Measurements from ENCODE around the gene ENPP4.
"Not testable (repeated sequence)": the region's sequence is repeated elsewhere in the genome, so short reads cannot be mapped to it uniquely, and the experiment has no call there.

Gene ENPP4, protein sequence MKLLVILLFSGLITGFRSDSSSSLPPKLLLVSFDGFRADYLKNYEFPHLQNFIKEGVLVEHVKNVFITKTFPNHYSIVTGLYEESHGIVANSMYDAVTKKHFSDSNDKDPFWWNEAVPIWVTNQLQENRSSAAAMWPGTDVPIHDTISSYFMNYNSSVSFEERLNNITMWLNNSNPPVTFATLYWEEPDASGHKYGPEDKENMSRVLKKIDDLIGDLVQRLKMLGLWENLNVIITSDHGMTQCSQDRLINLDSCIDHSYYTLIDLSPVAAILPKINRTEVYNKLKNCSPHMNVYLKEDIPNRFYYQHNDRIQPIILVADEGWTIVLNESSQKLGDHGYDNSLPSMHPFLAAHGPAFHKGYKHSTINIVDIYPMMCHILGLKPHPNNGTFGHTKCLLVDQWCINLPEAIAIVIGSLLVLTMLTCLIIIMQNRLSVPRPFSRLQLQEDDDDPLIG

DNA sequence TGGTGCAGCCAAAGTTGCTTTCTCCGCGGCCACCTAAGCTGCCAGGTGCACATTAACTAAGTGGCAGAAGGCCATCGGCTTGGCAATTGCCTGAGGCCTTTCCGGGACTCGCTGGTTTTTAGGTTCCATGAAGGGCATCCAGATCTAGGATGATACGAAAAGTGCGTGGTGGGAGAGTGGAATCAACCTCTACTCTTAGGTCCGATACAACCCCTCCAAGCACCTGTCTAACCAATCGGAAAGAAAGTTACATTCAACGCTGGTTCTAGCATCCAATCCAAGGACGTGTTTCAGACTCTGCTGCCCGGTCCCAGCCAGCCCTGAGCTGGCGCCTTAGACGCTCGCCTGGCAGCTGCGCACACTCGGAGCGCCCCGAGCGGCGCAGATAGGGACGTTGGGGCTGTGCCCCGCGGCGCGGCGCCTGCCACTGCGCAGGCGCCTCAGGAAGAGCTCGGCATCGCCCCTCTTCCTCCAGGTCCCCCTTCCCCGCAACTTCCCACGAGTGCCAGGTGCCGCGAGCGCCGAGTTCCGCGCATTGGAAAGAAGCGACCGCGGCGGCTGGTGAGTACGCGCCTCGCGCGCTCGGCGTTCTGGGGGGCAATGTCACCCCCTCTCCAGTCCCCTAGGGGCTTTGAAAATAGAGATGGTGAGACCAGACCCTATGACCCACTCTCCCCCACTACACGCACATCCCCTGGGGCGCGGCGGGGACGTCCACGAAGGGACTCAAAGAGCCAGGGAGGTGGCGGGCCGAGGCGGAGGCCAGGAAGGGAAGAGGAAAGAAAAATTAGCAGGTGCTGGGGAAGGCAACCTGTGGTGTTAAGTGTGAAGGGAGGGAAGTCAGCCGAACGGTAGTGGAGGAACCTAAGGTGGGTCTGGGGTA, at the start of gene ENPP4:
ENPP4 (plus strand) TSS at position 361 of the 883 bp plus-strand sequence. CDS start 9,595 bp downstream, outside the sequence.
- peak within 1 kb of the TSS; percentile 89 for H3K4me3 ChIP-seq (ENCODE audit: low read length)
- no peaks in the 10 kb centered on the region for H3K9me3 ChIP-seq (ENCODE audit: control insufficient read depth, low read depth, low read length)
- H3K36me3 ChIP-seq (ENCODE audit: control insufficient read depth, low read depth, low read length), result no peaks in the 10 kb centered on the region
- no peaks in the 10 kb centered on the region for H3K4me1 ChIP-seq (ENCODE audit: control insufficient read depth, low read depth, low read length)
- peaks cover 18% of the 10 kb centered on the region for H3K27me3 ChIP-seq (ENCODE audit: control insufficient read depth, insufficient read depth, low read length)
- no peak within 1 kb of the TSS for H3K27ac ChIP-seq (ENCODE audit: low read length)
- peak within 1 kb of the TSS; percentile 48 for H3K9ac ChIP-seq (ENCODE audit: low read length)

DNA sequence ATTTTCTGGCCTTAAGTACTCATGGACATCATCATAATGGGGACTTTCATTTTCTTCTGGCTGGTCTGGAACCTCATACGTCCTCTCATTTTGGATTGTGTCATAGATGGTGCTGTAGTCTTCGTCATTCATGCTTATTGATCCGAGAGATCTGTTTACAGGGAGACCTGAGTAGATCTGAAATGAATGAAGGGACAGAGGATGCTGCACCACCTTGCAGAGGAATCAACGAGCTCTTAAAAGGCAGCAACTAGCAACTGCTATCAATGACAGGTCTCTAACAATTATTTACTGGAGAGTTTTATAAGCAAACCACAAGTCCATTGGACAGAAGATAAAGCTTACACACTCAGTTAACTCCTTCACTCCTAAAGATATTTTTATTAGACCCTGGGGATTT, 49.7 kb upstream of the ENPP4 start:
- no peaks in the 10 kb centered on the region for H3K9me3 ChIP-seq (ENCODE audit: control insufficient read depth, low read depth, low read length)

DNA sequence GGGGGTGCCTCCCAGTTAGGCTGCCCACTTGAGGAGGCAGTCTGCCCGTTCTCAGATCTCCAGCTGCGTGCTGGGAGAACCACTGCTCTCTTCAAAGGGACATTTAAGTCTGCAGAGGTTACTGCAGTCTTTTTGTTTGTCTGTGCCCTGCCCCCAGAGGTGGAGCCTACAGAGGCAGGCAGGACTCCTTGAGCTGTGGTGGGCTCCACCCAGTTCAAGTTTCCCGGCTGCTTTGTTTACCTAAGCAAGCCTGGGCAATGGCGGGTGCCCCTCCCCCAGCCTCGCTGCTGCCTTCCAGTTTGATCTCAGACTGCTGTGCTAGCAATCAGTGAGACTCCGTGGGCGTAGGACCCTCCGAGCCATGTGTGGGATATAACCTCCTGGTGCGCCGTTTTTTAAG, 44.1 kb upstream of the ENPP4 start:
- H3K4me3 ChIP-seq (ENCODE audit: low read length); H3K4me1 ChIP-seq (ENCODE audit: control insufficient read depth, low read depth, low read length); H3K36me3 ChIP-seq (ENCODE audit: control insufficient read depth, low read depth, low read length); H3K9me3 ChIP-seq (ENCODE audit: control insufficient read depth, low read depth, low read length); H3K9ac ChIP-seq (ENCODE audit: low read length); H3K27me3 ChIP-seq (ENCODE audit: control insufficient read depth, insufficient read depth, low read length); H3K27ac ChIP-seq (ENCODE audit: low read length): not testable (repeated sequence)

More for the DNA sequence above, 49.7 kb upstream of the ENPP4 start:
- H3K4me1 ChIP-seq (ENCODE audit: control insufficient read depth, low read depth, low read length), result no peaks in the 10 kb centered on the region
- H3K36me3 ChIP-seq (ENCODE audit: control insufficient read depth, low read depth, low read length), result no peaks in the 10 kb centered on the region
- H3K27ac ChIP-seq (ENCODE audit: low read length), result no peak overlapping the region
- no peak overlapping the region for H3K9ac ChIP-seq (ENCODE audit: low read length)
- H3K27me3 ChIP-seq (ENCODE audit: control insufficient read depth, insufficient read depth, low read length), result no peaks in the 10 kb centered on the region
- H3K4me3 ChIP-seq (ENCODE audit: low read length), result no peak overlapping the region

DNA sequence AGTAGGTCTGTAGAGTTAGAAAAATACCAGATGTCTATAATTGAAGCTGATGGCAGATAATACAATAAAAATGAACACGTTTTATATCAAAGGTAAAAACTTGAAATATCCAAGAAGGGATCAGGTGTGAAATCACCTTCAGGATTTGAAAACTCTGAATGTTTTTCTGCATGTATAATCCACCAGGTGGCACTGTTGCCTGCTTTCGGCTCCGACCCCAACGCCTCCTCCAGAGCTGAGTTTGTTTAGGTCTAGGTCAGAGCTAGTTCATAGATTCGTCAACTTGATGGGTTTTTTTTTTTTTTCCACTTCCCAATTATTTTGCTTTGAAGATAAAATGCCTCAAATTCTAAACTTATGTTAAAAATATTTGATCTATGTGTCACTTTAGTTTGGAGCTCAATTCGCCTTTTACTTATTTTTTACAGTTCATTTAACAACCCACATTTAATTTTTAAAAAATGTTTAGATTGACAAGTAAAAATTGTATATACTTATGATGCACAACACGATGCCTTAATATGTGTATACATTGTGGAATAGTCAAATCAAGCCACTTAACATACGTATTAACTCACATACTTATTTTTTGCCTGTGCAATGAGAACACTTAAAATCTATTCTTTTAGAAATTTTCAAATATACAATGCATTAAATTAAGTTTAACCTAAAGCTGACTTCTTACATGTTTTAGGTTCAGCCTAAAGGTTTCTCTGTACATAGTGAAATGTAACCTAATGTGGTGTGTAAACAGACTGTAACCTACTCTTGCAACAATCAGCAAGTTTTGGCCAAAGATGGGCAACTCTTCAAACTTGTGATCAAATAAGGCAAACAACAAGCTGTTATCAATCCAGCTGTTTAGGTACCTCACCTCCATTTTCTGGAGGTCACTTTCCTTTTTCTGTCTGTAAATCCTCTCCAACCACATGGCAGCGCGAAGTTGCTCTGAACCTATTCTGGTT, 39.4 kb upstream of the ENPP4 start:
- Histone ChIP-seq H3K9me3 (ENCODE audit: control insufficient read depth, low read depth, low read length) (no peaks in the 10 kb centered on the region), H3K27me3 (ENCODE audit: control insufficient read depth, insufficient read depth, low read length) (no peaks in the 10 kb centered on the region), H3K9ac (ENCODE audit: low read length) (no peak overlapping the region), H3K36me3 (ENCODE audit: control insufficient read depth, low read depth, low read length) (no peaks in the 10 kb centered on the region), H3K27ac (ENCODE audit: low read length) (no peak overlapping the region), H3K4me3 (ENCODE audit: low read length) (no peak overlapping the region), H3K4me1 (ENCODE audit: control insufficient read depth, low read depth, low read length) (no peaks in the 10 kb centered on the region)

DNA sequence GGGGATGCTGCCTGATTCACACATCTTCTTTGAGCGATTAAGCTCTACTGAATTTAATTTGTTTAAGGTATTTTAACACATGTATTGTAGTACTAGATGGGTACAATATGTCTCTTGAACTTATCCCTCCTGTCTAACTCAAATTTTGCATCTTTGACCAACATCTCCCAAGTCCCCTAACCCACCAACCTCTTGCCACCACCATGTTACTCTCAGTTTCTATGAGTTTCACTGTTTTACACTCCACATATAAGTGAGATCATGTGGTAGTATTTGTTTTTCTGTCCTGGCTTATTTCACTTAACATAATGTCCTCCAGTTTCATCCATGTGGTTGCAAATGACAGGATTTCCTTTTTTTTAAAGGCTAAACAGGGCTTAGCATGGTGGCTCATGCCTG, 38.7 kb upstream of the ENPP4 start:
- Histone ChIP-seq H3K36me3 (ENCODE audit: control insufficient read depth, low read depth, low read length) (no peaks in the 10 kb centered on the region), H3K4me3 (ENCODE audit: low read length) (no peak overlapping the region), H3K9ac (ENCODE audit: low read length) (no peak overlapping the region), H3K27ac (ENCODE audit: low read length) (no peak overlapping the region), H3K9me3 (ENCODE audit: control insufficient read depth, low read depth, low read length) (no peaks in the 10 kb centered on the region), H3K4me1 (ENCODE audit: control insufficient read depth, low read depth, low read length) (no peaks in the 10 kb centered on the region), H3K27me3 (ENCODE audit: control insufficient read depth, insufficient read depth, low read length) (no peaks in the 10 kb centered on the region)

DNA sequence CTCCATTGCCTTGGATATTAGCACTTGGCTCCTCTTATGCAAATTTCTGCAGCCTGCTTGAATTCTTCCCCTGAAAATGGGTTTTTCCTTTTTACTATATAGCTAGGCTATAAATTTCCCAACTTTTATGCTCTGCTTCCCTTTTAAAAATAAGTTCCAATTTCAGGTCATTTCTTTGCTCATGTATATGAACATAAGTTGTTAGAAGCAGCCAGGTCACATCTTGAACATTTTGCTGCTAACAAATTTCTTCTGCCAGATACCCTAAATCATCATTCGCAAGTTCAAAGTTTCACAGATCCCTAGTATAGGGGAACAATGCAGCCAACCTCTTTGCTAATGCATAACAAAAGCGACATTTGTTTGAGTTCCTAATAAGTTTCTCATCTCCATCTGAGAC, 34.5 kb upstream of the ENPP4 start:
- no peak overlapping the region for H3K4me3 ChIP-seq (ENCODE audit: low read length)
- H3K36me3 ChIP-seq (ENCODE audit: control insufficient read depth, low read depth, low read length), result no peaks in the 10 kb centered on the region
- H3K4me1 ChIP-seq (ENCODE audit: control insufficient read depth, low read depth, low read length), result no peaks in the 10 kb centered on the region
- no peak overlapping the region for H3K9ac ChIP-seq (ENCODE audit: low read length)
- no peak overlapping the region for H3K27ac ChIP-seq (ENCODE audit: low read length)
- no peaks in the 10 kb centered on the region for H3K9me3 ChIP-seq (ENCODE audit: control insufficient read depth, low read depth, low read length)
- no peaks in the 10 kb centered on the region for H3K27me3 ChIP-seq (ENCODE audit: control insufficient read depth, insufficient read depth, low read length)

DNA sequence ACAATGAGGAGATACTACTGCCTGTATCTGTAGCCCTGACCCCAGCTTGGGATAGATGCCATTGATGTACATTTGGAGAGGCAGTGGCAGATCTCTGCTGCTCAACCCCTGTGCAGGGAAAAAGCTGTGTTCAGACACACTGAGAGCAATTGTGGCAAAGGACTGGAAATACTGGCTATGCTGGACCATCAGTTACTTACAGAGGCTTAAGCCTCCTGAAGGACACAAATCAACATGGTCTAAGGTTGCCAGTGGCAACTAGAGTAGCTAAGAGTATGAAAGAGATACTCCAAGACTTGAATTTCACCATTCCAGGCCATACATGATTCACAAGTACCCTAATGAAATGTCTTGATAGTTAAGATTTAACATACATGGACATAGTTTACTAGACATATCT, 32.4 kb upstream of the ENPP4 start:
- Histone ChIP-seq H3K9ac (ENCODE audit: low read length) (no peak overlapping the region), H3K4me3 (ENCODE audit: low read length) (no peak overlapping the region), H3K4me1 (ENCODE audit: control insufficient read depth, low read depth, low read length) (no peaks in the 10 kb centered on the region), H3K36me3 (ENCODE audit: control insufficient read depth, low read depth, low read length) (no peaks in the 10 kb centered on the region), H3K9me3 (ENCODE audit: control insufficient read depth, low read depth, low read length) (no peaks in the 10 kb centered on the region), H3K27me3 (ENCODE audit: control insufficient read depth, insufficient read depth, low read length) (no peaks in the 10 kb centered on the region), H3K27ac (ENCODE audit: low read length) (no peak overlapping the region)

DNA sequence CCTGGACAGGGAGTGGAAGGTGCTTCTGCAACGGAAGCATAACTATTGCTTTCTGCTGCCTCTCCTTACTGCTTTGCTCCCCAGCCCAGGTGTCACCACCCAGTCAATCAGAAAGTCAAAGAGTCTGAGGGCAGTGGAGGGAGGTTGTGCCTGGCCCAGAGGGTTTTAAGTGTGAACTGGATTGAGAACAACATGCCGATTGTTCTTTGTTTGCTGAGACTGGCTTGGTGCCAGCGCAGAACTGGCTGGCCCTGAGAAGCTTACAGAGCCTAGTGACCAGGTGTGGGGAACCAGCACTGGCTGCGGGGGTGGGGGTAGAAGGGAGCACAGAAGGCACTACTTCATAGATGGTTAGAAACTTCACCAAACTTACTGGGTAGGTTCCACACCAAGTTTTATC, 31.1 kb upstream of the ENPP4 start:
- Histone ChIP-seq H3K9ac (ENCODE audit: low read length) (no peak overlapping the region), H3K36me3 (ENCODE audit: control insufficient read depth, low read depth, low read length) (no peaks in the 10 kb centered on the region), H3K4me3 (ENCODE audit: low read length) (no peak overlapping the region), H3K27ac (ENCODE audit: low read length) (no peak overlapping the region), H3K4me1 (ENCODE audit: control insufficient read depth, low read depth, low read length) (no peaks in the 10 kb centered on the region), H3K9me3 (ENCODE audit: control insufficient read depth, low read depth, low read length) (no peaks in the 10 kb centered on the region), H3K27me3 (ENCODE audit: control insufficient read depth, insufficient read depth, low read length) (no peaks in the 10 kb centered on the region)

DNA sequence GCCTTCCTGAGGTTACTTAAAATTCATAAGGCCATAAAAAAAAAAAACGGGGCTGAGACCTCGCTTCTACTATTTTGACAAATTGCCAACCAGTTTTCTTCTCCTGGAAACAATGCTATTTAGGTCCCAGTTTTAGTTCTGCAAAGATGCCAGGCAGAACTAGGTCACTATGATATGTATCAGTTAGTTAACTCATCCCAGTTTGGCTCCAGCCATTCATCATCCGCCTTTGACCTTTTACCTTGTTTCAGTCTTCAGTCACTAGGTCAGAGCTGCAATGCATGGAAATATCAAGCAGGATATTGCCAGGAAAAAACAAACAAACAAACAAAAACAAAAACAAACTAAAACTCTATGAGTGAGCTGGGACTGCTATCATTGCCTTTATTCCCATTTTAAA, 29.8 kb upstream of the ENPP4 start:
- no peaks in the 10 kb centered on the region for H3K4me1 ChIP-seq (ENCODE audit: control insufficient read depth, low read depth, low read length)
- H3K27me3 ChIP-seq (ENCODE audit: control insufficient read depth, insufficient read depth, low read length), result no peaks in the 10 kb centered on the region
- H3K36me3 ChIP-seq (ENCODE audit: control insufficient read depth, low read depth, low read length), result no peaks in the 10 kb centered on the region
- no peak overlapping the region for H3K27ac ChIP-seq (ENCODE audit: low read length)
- H3K4me3 ChIP-seq (ENCODE audit: low read length), result no peak overlapping the region
- no peaks in the 10 kb centered on the region for H3K9me3 ChIP-seq (ENCODE audit: control insufficient read depth, low read depth, low read length)
- no peak overlapping the region for H3K9ac ChIP-seq (ENCODE audit: low read length)

DNA sequence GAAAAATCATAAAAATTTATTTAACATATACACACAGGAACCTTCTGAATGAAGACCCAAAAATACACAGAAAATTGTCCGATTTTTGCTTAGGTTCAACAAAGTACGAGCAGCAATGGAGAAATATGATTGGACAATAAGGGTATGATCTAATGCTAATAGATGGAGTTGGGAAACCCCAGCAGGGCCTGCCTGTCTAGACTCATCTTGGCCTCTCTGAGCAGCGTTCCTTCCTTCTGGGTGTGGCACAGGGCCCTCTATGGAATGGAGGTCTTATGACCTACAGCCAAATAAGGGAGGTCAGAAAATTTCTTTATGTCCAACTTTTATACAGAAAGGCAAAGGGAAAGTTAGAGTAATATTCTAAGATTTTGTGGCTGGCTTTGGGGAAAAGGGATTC, 27.7 kb upstream of the ENPP4 start:
- H3K4me1 ChIP-seq (ENCODE audit: control insufficient read depth, low read depth, low read length), result no peaks in the 10 kb centered on the region
- H3K27ac ChIP-seq (ENCODE audit: low read length), result no peak overlapping the region
- H3K36me3 ChIP-seq (ENCODE audit: control insufficient read depth, low read depth, low read length), result no peaks in the 10 kb centered on the region
- no peaks in the 10 kb centered on the region for H3K27me3 ChIP-seq (ENCODE audit: control insufficient read depth, insufficient read depth, low read length)
- no peak overlapping the region for H3K4me3 ChIP-seq (ENCODE audit: low read length)
- no peak overlapping the region for H3K9ac ChIP-seq (ENCODE audit: low read length)
- no peaks in the 10 kb centered on the region for H3K9me3 ChIP-seq (ENCODE audit: control insufficient read depth, low read depth, low read length)
